Activated CD4-positive, CD25-positive, alpha-beta regulatory T cell treated with anti-CD3 and anti-CD28 coated beads, Interleukin-2, amount 50 U/mL, for 24 hours (primary cell): ENCODE measurements around the gene ABCA3.
A peak's percentile ranks its signal among the peaks of the same experiment; 100 is the strongest.

Experiments
- ATAC-seq, 2 donors: fragments of 150-1000 bp; cut with Tn5 transposase; one replicate each; pipeline ENCODE4 v1.10.0; 2021; ENCODE audit warnings: mild to moderate bottlenecking in 1 of 2, moderate library complexity in 1 of 2

Gene ABCA3

GRCh38 chr16:2350500-2350899, 10.0 kb upstream of the ABCA3 start:
- no peak for ATAC-seq

GRCh38 chr16:2343211-2343610, 2.7 kb upstream of the ABCA3 start:
- no peak for ATAC-seq

GRCh38 chr16:2341456-2342447, 1.2 kb upstream of the ABCA3 start:
- no peak for ATAC-seq

- ATAC-seq: peak; percentile 36 to 45
Observed at GRCh38 chr16:2339521-2340484, 725 bp downstream of the ABCA3 start.

- ATAC-seq: no peak
Observed at GRCh38 chr16:2337431-2338296, 2.9 kb downstream of the ABCA3 start.

- no peak for ATAC-seq
Observed at GRCh38 chr16:2335286-2335895, 5.1 kb downstream of the ABCA3 start.

GRCh38 chr16:2333772-2334379, 6.7 kb downstream of the ABCA3 start:
- ATAC-seq: no peak

GRCh38 chr16:2333231-2333630, 7.3 kb downstream of the ABCA3 start:
- no peak for ATAC-seq

- no peak for ATAC-seq
Observed at GRCh38 chr16:2331931-2332267, 8.6 kb downstream of the ABCA3 start.

GRCh38 chr16:2331199-2331930, 9.2 kb downstream of the ABCA3 start:
- ATAC-seq: no peak

- ATAC-seq: no peak
Observed at GRCh38 chr16:2329532-2329931, 11.0 kb downstream of the ABCA3 start.

- ATAC-seq: no peak
Observed at GRCh38 chr16:2328428-2328827, 12.1 kb downstream of the ABCA3 start.

GRCh38 chr16:2326191-2326590, 14.3 kb downstream of the ABCA3 start:
- no peak for ATAC-seq

GRCh38 chr16:2325791-2326190, 14.7 kb downstream of the ABCA3 start:
- ATAC-seq: no peak

GRCh38 chr16:2325181-2325580, 15.3 kb downstream of the ABCA3 start:
- ATAC-seq: no peak

- no peak for ATAC-seq
Observed at GRCh38 chr16:2324296-2324859, 16.1 kb downstream of the ABCA3 start.

GRCh38 chr16:2323701-2324100, 16.8 kb downstream of the ABCA3 start:
- ATAC-seq: no peak

- no peak for ATAC-seq
Observed at GRCh38 chr16:2319606-2320005, 20.9 kb downstream of the ABCA3 start.

GRCh38 chr16:2317231-2318020, 23.1 kb downstream of the ABCA3 start:
- ATAC-seq: no peak
